ENCODE measurements around the gene PMM1. TPM values are rescaled to one million over a fixed set of nuclear protein-coding genes. Genes with fewer than 3 reads are reported as not detected.
A peak's percentile ranks its signal among the peaks of the same experiment; 100 is the strongest.

The PMM1 gene
- total and polyA plus RNA-seq, 2 of the 13 experiments (the other 11 are each of a cell fraction or from before 2014, with no cell fraction given) = 17.8 to 95.6 TPM

DNA sequence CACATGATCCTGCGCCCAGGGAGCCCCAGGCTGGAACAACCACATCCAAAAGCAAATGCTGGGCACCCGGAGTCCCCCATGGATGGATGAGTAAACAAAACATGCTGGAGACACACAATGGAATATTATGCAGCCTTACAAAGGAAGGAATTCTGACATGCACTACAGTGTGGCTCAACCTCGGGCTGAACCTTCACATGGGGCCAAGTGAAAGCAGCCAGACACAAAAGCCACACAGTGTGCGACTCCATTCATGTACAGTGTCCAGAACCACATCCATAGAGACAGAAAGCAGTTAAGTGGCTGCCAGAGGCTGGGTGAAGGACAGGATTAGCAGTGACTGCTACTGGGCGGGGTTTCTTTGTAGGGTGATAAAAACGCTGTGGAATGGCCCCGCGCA is 55.4 kb downstream of the PMM1 start:
- in situ Hi-C loops (cut with HindIII; ENCODE audit: extremely low pct_ligation_motif_present, low pct_unique_long_range_greater_than_20kb) = no loop called here

DNA sequence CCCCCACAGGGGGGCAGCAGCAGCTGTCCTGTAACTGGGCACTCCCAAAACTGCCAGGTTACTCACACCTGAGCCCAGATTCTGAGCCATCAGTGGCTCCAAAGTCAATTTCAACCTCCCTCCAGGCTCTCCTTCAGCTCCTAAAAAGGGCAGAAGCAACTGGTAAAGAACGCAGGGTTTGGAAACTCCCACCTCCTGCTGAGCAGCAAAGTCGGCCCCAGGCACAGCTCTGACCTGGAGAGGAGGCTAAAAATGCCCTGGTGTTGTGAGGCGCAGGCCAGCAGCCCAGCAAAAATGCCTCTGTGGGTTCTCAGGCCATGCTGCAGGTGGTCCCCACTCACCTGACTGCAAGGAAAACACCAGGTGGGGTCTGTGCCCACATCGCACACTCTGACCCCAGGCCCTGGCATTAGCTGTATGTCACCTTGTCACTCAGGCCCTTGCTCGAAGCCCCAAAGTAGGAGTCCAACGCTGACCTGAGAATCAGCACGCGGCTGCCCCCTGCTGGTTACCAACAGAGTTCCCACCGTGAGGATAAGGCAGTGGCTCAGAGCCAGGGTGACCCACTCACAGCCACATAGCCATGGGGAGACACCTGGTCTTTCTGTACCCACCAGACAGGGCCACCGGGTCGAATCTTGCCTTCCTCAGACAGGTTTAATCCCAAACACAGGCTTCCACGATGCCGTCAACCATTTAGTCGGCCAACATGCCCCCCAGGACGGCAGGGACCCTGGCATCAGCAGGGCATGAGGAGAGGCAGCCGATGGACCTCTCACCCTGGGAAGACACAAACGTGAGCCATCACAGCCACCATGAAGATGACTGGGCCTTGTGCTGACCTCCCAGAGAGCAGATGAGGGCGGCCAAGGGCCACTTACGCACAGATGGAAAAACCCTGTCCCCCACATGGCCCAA is 56.5 kb downstream of the PMM1 start:
- H3K27me3 ChIP-seq (ENCODE audit: control insufficient read depth in 1 of 2, insufficient read depth in 2 of 2, low read length in 2 of 2) = no peaks in the 10 kb centered on the region
- no TSS peak for BruUV-seq (replicated peaks)
- WGBS (ENCODE audit: low lambda C conversion rate) = 65% methylated on average over 12 of the region's 19 CpGs
- peaks cover 21 to 52% of the 10 kb centered on the region in 2 experiments for H3K36me3 ChIP-seq (replicated peaks in 1 of 2; ENCODE audit: control insufficient read depth in 1 of 2, insufficient read depth in 2 of 2, low read length in 2 of 2)
- in situ Hi-C loops (cut with HindIII; ENCODE audit: extremely low pct_ligation_motif_present, low pct_unique_long_range_greater_than_20kb) = no loop called here
- no peaks in the 10 kb centered on the region for H3K9me3 ChIP-seq (ENCODE audit: low read length)
- FAIRE-seq = peak; percentile 68
- no peak overlapping the region for H2AFZ ChIP-seq (ENCODE audit: low read length)
- intact Hi-C loops (cut with micrococcal nuclease; ENCODE audit: unreplicated experiment) = no loop called here
- H3K4me1 ChIP-seq (ENCODE audit: insufficient read depth, low read length) = peaks cover 35% of the 10 kb centered on the region
- CTCF ChIA-PET (ENCODE audit: low intra/inter-chr PET ratio, low total read pairs) = interaction anchor here (1.4 to 1.7 kb wide), 3 partner anchors 25 to 129 kb away, joined by 3 to 5 read pairs (median 3); no protein-coding TSS in a partner anchor
- 0 out of 2 replicates have a peak, but pooled peaks cover 4% of the 10 kb centered on the region for H4K20me1 ChIP-seq (ENCODE audit: insufficient read depth, low read length)
- H3K27ac ChIP-seq (ENCODE audit: extremely low read length, insufficient read depth, low read length) = no peak overlapping the region
- POLR2A ChIA-PET = interaction anchor here (1.1 kb wide), 1 partner anchor 152 kb away, joined by 3 read pairs; the partner anchor contains the start of gene TEF
- ATAC-seq = peak; percentile 73
- peak; percentile 58 for DNase-seq (ENCODE audit: low spot score)
- H3K4me3 ChIP-seq (replicated peaks in 1 of 3; ENCODE audit: insufficient read depth in 1 of 3, low read depth in 2 of 3, low read length in 3 of 3) = no peak overlapping the region
- H3K9ac ChIP-seq (ENCODE audit: insufficient read depth, low read depth, low read length) = no peak overlapping the region
- H3K79me2 ChIP-seq (ENCODE audit: insufficient read depth, low read length) = no peaks in the 10 kb centered on the region
- H3K4me2 ChIP-seq (ENCODE audit: low read depth, low read length) = no peak overlapping the region
- TF ChIP-seq, protein P1, sequence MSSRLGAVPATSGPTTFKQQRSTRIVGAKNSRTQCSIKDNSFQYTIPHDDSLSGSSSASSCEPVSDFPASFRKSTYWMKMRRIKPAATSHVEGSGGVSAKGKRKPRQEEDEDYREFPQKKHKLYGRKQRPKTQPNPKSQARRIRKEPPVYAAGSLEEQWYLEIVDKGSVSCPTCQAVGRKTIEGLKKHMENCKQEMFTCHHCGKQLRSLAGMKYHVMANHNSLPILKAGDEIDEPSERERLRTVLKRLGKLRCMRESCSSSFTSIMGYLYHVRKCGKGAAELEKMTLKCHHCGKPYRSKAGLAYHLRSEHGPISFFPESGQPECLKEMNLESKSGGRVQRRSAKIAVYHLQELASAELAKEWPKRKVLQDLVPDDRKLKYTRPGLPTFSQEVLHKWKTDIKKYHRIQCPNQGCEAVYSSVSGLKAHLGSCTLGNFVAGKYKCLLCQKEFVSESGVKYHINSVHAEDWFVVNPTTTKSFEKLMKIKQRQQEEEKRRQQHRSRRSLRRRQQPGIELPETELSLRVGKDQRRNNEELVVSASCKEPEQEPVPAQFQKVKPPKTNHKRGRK (CRISPR knock-in tag; IDR thresholded peaks at IDR 0.05) = no peak
- TF ChIP-seq, protein P2, sequence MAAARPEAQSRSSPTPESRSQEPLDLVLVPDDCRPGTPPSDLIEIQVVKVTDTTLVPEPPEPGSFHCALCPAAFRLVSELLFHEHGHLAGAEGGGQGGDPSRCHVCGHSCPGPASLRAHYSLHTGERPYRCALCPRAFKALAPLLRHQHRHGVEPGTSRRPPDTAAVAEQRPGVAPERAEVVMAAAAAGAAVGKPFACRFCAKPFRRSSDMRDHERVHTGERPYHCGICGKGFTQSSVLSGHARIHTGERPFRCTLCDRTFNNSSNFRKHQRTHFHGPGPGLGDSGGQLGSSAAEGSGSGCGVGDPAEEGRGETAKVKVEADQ (CRISPR knock-in tag; IDR thresholded peaks at IDR 0.05; ENCODE audit: borderline replicate concordance) = no peak
- TF ChIP-seq SMYD3 (CRISPR knock-in tag; IDR thresholded peaks at IDR 0.05) = no peak
- peak; percentile 36; the same call in 1 of the 2 replicates for TF ChIP-seq ZFX (CRISPR knock-in tag; IDR thresholded peaks at IDR 0.05; ENCODE audit: low read depth)
- TF ChIP-seq U2AF1 (optimal IDR thresholded peaks at IDR 0.05; ENCODE audit: low read depth, low read length) = no peak
- TF ChIP-seq STAG1 (CRISPR knock-in tag; IDR thresholded peaks at IDR 0.05) = peak; percentile 74
- TF ChIP-seq, protein P3, sequence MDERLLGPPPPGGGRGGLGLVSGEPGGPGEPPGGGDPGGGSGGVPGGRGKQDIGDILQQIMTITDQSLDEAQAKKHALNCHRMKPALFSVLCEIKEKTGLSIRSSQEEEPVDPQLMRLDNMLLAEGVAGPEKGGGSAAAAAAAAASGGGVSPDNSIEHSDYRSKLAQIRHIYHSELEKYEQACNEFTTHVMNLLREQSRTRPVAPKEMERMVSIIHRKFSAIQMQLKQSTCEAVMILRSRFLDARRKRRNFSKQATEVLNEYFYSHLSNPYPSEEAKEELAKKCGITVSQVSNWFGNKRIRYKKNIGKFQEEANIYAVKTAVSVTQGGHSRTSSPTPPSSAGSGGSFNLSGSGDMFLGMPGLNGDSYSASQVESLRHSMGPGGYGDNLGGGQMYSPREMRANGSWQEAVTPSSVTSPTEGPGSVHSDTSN (CRISPR knock-in tag; IDR thresholded peaks at IDR 0.05) = no peak

More for the DNA sequence above, 55.4 kb downstream of the PMM1 start:
- intact Hi-C loops (cut with micrococcal nuclease; ENCODE audit: unreplicated experiment) = no loop called here
- H3K9ac ChIP-seq (ENCODE audit: insufficient read depth, low read depth, low read length) = no peak overlapping the region
- FAIRE-seq (no peak), DNase-seq (ENCODE audit: low spot score) (no peak), ATAC-seq (no peak)
- no peaks in the 10 kb centered on the region for H3K27me3 ChIP-seq (ENCODE audit: control insufficient read depth in 1 of 2, insufficient read depth in 2 of 2, low read length in 2 of 2)
- TF ChIP-seq NCOA5 (CRISPR knock-in tag; IDR thresholded peaks at IDR 0.05) (no peak), ZNF260 (CRISPR knock-in tag; IDR thresholded peaks at IDR 0.05; ENCODE audit: borderline replicate concordance, low read depth) (no peak)
- TF ChIP-seq, protein P4, sequence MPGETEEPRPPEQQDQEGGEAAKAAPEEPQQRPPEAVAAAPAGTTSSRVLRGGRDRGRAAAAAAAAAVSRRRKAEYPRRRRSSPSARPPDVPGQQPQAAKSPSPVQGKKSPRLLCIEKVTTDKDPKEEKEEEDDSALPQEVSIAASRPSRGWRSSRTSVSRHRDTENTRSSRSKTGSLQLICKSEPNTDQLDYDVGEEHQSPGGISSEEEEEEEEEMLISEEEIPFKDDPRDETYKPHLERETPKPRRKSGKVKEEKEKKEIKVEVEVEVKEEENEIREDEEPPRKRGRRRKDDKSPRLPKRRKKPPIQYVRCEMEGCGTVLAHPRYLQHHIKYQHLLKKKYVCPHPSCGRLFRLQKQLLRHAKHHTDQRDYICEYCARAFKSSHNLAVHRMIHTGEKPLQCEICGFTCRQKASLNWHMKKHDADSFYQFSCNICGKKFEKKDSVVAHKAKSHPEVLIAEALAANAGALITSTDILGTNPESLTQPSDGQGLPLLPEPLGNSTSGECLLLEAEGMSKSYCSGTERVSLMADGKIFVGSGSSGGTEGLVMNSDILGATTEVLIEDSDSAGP (CRISPR knock-in tag; IDR thresholded peaks at IDR 0.05; ENCODE audit: borderline replicate concordance) = 0 out of 2 replicates have a peak, but pooled peaks have one; percentile 1
- peaks cover under 1% of the 10 kb centered on the region for H3K79me2 ChIP-seq (ENCODE audit: insufficient read depth, low read length)
- ChIA-PET CTCF (ENCODE audit: low intra/inter-chr PET ratio, low total read pairs) (interaction anchor here (1.7 kb wide), 1 partner anchor 130 kb away, joined by 5 read pairs; no protein-coding TSS in a partner anchor), POLR2A (no interaction called here)
- H3K9me3 ChIP-seq (ENCODE audit: low read length) = no peaks in the 10 kb centered on the region
- peaks cover 18 to 54% of the 10 kb centered on the region in 2 experiments for H3K36me3 ChIP-seq (replicated peaks in 1 of 2; ENCODE audit: control insufficient read depth in 1 of 2, insufficient read depth in 2 of 2, low read length in 2 of 2)
- H3K4me1 ChIP-seq (ENCODE audit: insufficient read depth, low read length) = peaks cover 27% of the 10 kb centered on the region
- H3K4me2 ChIP-seq (ENCODE audit: low read depth, low read length) = no peak overlapping the region
- BruUV-seq (replicated peaks) = no TSS peak
- no peaks in the 10 kb centered on the region for H4K20me1 ChIP-seq (ENCODE audit: insufficient read depth, low read length)
- no peak overlapping the region for H3K4me3 ChIP-seq (replicated peaks in 1 of 3; ENCODE audit: insufficient read depth in 1 of 3, low read depth in 2 of 3, low read length in 3 of 3)
- WGBS (ENCODE audit: low lambda C conversion rate) = 93% methylated on average over 7 of the region's 8 CpGs
- no peak overlapping the region for H2AFZ ChIP-seq (ENCODE audit: low read length)
- no peak overlapping the region for H3K27ac ChIP-seq (ENCODE audit: extremely low read length, insufficient read depth, low read length)

Data from HepG2 (cell line).